Astrocyte (in vitro differentiated cells and primary cell): Measurements from ENCODE around the gene MYZAP. TPM values are rescaled to one million over a fixed set of nuclear protein-coding genes. Genes with fewer than 3 reads are reported as not detected.

Source experiments
- DNase-seq: peaks from one replicate; pipeline ENCODE4 v3.0.0-alpha.2; 2010; ENCODE audit warnings: low read depth
- FAIRE-seq: peaks from 2 replicates; lab custom pipeline; 2011; peaks lifted over from hg19 to GRCh38; lab: Jason Lieb, UNC
- H2AFZ ChIP-seq: 2 replicates; pipeline ENCODE4 v1.6.0; 2012; ENCODE audit warnings: low read depth, low read length, inconsistent platforms
- H3K27ac ChIP-seq: 2 replicates; pipeline ENCODE4 v1.5.1; 2011; ENCODE audit warnings: low read depth, low read length, inconsistent platforms
- H3K27me3 ChIP-seq: 2 replicates; pipeline ENCODE4 v1.6.0; 2011; ENCODE audit warnings: low read length, inconsistent platforms; ENCODE audit not compliant: insufficient read depth
- H3K36me3 ChIP-seq: 2 replicates; pipeline ENCODE4 v1.5.1; 2011; ENCODE audit warnings: low read length, inconsistent platforms; ENCODE audit not compliant: insufficient read depth
- H3K4me1 ChIP-seq: 2 replicates; pipeline ENCODE4 v1.5.1; 2011; ENCODE audit warnings: low read length, inconsistent platforms; ENCODE audit not compliant: insufficient read depth
- H3K4me2 ChIP-seq: 2 replicates; pipeline ENCODE4 v1.6.0; 2012; ENCODE audit warnings: low read length, inconsistent platforms
- H3K4me3 ChIP-seq: 2 replicates; pipeline ENCODE4 v1.5.1; 2011; ENCODE audit warnings: low read depth, mild to moderate bottlenecking, low read length, inconsistent platforms; ENCODE audit not compliant: insufficient read depth
- H3K79me2 ChIP-seq: 2 replicates; pipeline ENCODE4 v1.6.0; 2012; ENCODE audit warnings: mild to moderate bottlenecking, low read length, inconsistent platforms; ENCODE audit not compliant: insufficient read depth
- H3K9ac ChIP-seq: 2 replicates; pipeline ENCODE4 v1.6.0; 2012; ENCODE audit warnings: mild to moderate bottlenecking, low read length, inconsistent platforms
- H3K9me3 ChIP-seq: 2 replicates; pipeline ENCODE4 v1.5.1; 2012; ENCODE audit warnings: low read depth, mild to moderate bottlenecking, low read length, inconsistent platforms; ENCODE audit not compliant: insufficient read depth
- H4K20me1 ChIP-seq: 2 replicates; pipeline ENCODE4 v1.6.0; 2012; ENCODE audit warnings: low read length, inconsistent platforms; ENCODE audit not compliant: insufficient read depth
- H3K27ac Mint-ChIP-seq: one replicate; pipeline ENCODE4 v1.8.0; 2021; ENCODE audit warnings: mild to moderate bottlenecking, mixed read lengths; ENCODE audit not compliant: unreplicated experiment
- H3K27me3 Mint-ChIP-seq: one replicate; pipeline ENCODE4 v1.8.0; 2021; ENCODE audit warnings: low read depth, mixed read lengths; ENCODE audit not compliant: unreplicated experiment
- H3K36me3 Mint-ChIP-seq: one replicate; pipeline ENCODE4 v1.8.0; 2021; ENCODE audit warnings: low read depth, mixed read lengths; ENCODE audit not compliant: unreplicated experiment
- H3K4me1 Mint-ChIP-seq: one replicate; pipeline ENCODE4 v1.8.0; 2021; ENCODE audit warnings: low read depth, mixed read lengths; ENCODE audit not compliant: unreplicated experiment
- H3K4me3 Mint-ChIP-seq: one replicate; pipeline ENCODE4 v1.8.0; 2021; ENCODE audit warnings: mild to moderate bottlenecking, moderate library complexity, mixed read lengths; ENCODE audit not compliant: unreplicated experiment
- H3K9me3 Mint-ChIP-seq: one replicate; pipeline ENCODE4 v1.8.0; 2021; ENCODE audit warnings: mild to moderate bottlenecking, mixed read lengths; ENCODE audit not compliant: unreplicated experiment
- CTCF ChIP-seq: IDR thresholded peaks from 2 replicates; pipeline ENCODE4 v1.5.1; 2011; ENCODE audit warnings: low read depth, mild to moderate bottlenecking, inconsistent platforms, low read length, moderate library complexity; ENCODE audit not compliant: insufficient read depth
- EZH2 ChIP-seq: IDR thresholded peaks from 2 replicates; pipeline ENCODE4 v1.6.1; 2012; ENCODE audit warnings: mild to moderate bottlenecking, low read length, inconsistent platforms; ENCODE audit not compliant: insufficient read depth
- total RNA-seq: library from RNA; stranded (reverse); gene quantifications from 2 replicates; pipeline ENCODE4 v1.2.1, GENCODE V29; 2021

The MYZAP gene
- total RNA-seq, 1 donor from 2014 or later: 0.41 TPM

GRCh38 chr15:57572468-57572867, 19.2 kb upstream of the MYZAP start:
- H3K4me1 ChIP-seq: no peaks in the 10 kb centered on the region
- Mint-ChIP-seq H3K4me3 (no peak overlapping the region), H3K36me3 (no peaks in the 10 kb centered on the region), H3K4me1 (no peaks in the 10 kb centered on the region), H3K27me3 (peaks cover 15% of the 10 kb centered on the region), H3K9me3 (no peaks in the 10 kb centered on the region), H3K27ac (no peak overlapping the region)
- DNase-seq (no peak), FAIRE-seq (no peak)
- H4K20me1 ChIP-seq: no peaks in the 10 kb centered on the region
- no peak overlapping the region for H2AFZ ChIP-seq
- no peaks in the 10 kb centered on the region for H3K79me2 ChIP-seq
- H3K4me3 ChIP-seq: no peak overlapping the region
- H3K9ac ChIP-seq: no peak overlapping the region
- H3K9me3 ChIP-seq: no peaks in the 10 kb centered on the region
- H3K27me3 ChIP-seq: peaks cover 4% of the 10 kb centered on the region
- H3K4me2 ChIP-seq: no peak overlapping the region
- H3K27ac ChIP-seq: no peak overlapping the region
- TF ChIP-seq EZH2: no peak
- no peak for TF ChIP-seq CTCF
- H3K36me3 ChIP-seq: no peaks in the 10 kb centered on the region

GRCh38 chr15:57573151-57573550, 18.6 kb upstream of the MYZAP start:
- no peak overlapping the region for H3K9ac ChIP-seq
- H3K4me3 Mint-ChIP-seq: no peak overlapping the region
- no peak overlapping the region for H3K4me2 ChIP-seq
- H3K27ac ChIP-seq: no peak overlapping the region
- H3K4me3 ChIP-seq: no peak overlapping the region
- peaks cover 19% of the 10 kb centered on the region for H3K27me3 Mint-ChIP-seq
- H3K36me3 Mint-ChIP-seq: no peaks in the 10 kb centered on the region
- no peaks in the 10 kb centered on the region for H4K20me1 ChIP-seq
- no peaks in the 10 kb centered on the region for H3K4me1 ChIP-seq
- no peaks in the 10 kb centered on the region for H3K4me1 Mint-ChIP-seq
- H3K36me3 ChIP-seq: no peaks in the 10 kb centered on the region
- H3K27ac Mint-ChIP-seq: no peak overlapping the region
- FAIRE-seq (no peak), DNase-seq (no peak)
- no peaks in the 10 kb centered on the region for H3K79me2 ChIP-seq
- H3K27me3 ChIP-seq: peaks cover 5% of the 10 kb centered on the region
- no peaks in the 10 kb centered on the region for H3K9me3 Mint-ChIP-seq
- TF ChIP-seq EZH2 (no peak), CTCF (no peak)
- no peaks in the 10 kb centered on the region for H3K9me3 ChIP-seq
- H2AFZ ChIP-seq: no peak overlapping the region

GRCh38 chr15:57575363-57575762, 16.3 kb upstream of the MYZAP start:
- no peak for TF ChIP-seq EZH2
- no peak for TF ChIP-seq CTCF
- Histone ChIP-seq H3K36me3 (no peaks in the 10 kb centered on the region), H3K4me2 (no peak overlapping the region), H3K27me3 (peaks cover 14% of the 10 kb centered on the region), H3K27ac (no peak overlapping the region), H3K4me1 (no peaks in the 10 kb centered on the region), H2AFZ (no peak overlapping the region), H3K79me2 (no peaks in the 10 kb centered on the region), H4K20me1 (no peaks in the 10 kb centered on the region), H3K9ac (no peak overlapping the region), H3K4me3 (no peak overlapping the region), H3K9me3 (no peaks in the 10 kb centered on the region)
- no peak overlapping the region for H3K4me3 Mint-ChIP-seq
- no peaks in the 10 kb centered on the region for H3K4me1 Mint-ChIP-seq
- H3K36me3 Mint-ChIP-seq: no peaks in the 10 kb centered on the region
- no peak for FAIRE-seq
- no peak for DNase-seq
- peaks cover 39% of the 10 kb centered on the region for H3K27me3 Mint-ChIP-seq
- H3K9me3 Mint-ChIP-seq: no peaks in the 10 kb centered on the region
- no peak overlapping the region for H3K27ac Mint-ChIP-seq
